HG02623 (cell line): Measurements from ENCODE around the gene MYO5B.
"Not testable (repeated sequence)": the region's sequence is repeated elsewhere in the genome, so short reads cannot be mapped to it uniquely, and the experiment has no call there.

ENCODE experiments used
- ATAC-seq: cut with Tn5 transposase; IDR thresholded peaks from one replicate; pipeline ENCODE4 v1.9.1; 2021; ENCODE audit warnings: moderate library complexity; ENCODE audit not compliant: unreplicated experiment

MYO5B gene

DNA sequence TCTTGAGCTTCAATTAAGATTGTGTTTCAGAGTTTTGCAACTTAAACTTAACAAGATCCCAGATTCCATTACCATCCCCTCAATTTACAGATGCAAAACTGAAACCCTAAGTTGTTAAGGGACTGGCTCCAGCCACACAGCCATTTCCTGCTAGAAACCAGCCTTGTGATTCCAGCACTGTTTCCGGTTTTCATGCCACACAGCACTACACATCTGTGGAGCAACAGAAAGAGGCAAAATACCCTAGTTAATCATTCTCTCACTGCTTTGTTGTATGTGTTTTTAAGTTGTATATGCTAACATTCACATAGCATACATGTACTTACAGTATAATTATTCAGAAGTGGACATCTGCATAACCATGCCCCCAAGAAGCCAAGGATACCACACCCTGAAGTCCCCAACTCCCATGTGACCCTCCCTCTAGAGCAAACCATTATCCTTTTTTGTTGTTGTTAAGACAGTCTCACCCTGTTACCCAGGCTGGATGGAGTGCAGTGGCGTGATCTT lies 87.4 kb downstream of the MYO5B start:
- no peak for ATAC-seq

DNA sequence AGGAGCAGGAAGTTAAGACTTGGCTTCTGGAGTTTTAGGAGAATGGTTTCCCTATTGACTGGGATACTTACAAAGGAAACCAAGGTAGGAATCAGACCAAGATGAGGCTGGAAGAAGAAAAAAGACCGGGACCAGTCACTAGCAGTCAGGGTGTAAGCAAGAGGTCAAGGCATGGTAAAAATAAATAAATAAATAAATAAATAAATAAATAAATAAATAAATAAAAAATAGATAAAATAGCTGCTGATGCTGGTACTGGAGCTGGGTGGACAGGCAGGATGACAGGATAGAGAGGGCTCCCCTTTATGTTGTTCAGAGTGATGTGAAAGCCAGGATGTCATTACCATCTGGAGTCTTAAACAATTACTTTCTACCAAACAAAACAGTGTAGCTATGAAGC lies 89.9 kb downstream of the MYO5B start:
- no peak for ATAC-seq

DNA sequence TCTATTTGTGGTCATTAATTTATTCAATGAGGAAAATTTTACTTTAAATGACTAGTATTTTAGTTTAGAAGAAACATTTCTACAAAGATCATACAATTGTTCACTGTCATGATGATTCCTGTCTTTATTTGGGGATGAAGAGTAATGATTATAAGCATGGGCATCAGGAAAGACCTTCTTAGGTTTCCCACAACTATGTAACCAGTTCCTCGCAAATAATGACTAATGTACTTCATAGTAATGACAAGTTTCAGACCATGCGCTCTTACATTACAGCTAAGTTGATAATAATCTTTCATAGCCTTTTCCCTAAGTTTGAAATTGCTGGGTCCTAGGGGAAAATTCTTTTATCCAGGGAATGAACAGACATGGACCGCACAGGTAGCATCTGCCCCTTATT lies 90.5 kb downstream of the MYO5B start:
- no peak for ATAC-seq

- ATAC-seq, result peak; percentile 66
Measured at GRCh38 chr18:50099725-50100407, 95.1 kb downstream of the MYO5B start.

DNA sequence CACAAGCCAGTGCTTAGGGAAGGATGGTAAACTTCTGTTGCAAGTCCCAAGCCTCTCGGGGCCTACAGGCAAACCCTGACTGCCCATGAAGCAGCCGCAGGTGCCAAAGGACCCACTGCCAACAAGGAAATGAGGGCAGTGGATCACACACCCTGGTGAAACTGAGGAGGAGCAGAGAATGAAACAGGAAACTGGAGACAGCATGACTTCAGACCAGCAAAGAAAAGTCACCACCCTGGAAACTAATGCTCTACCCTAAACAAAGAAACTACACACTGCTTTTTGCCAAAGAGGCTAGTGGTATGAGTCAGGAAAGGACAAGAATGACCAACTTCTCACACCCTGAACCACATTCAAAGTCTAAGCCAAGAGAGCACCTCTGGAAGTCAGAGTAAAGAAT lies 97.2 kb downstream of the MYO5B start:
- ATAC-seq, result no peak

DNA sequence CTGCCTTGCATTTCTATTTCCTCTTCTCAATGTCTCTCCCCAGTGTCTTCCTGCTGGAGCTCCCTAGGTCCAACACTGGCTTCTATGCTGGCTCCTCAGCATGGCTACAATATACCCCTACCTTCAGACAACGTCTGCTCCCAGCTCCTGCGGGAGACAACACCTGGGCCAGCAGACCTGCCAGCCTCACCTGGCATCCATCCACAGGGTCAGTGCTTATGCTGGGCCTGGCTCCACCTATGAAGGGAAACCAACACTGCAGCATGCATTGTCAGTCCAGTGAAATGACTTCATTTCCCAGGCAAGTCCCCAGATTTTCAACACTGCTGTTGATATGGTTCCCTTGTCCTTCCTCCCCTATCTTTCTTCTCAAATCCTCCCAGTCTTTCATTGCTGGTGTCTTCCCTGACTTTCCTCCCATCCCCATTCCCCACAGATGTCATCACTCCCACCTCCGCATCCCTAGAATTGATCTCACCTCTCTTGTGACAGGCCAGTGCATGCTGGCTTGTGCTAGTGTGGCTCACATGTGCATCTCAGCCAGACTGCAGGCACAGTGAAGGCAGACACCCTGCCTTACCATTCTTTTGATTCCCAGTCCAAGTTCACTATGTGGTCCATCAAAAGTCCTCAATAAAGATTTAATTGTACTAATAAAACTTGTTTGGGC lies 98.0 kb downstream of the MYO5B start:
- no peak for ATAC-seq

- not testable (repeated sequence) for ATAC-seq
Measured at GRCh38 chr18:50094786-50095185, 100.2 kb downstream of the MYO5B start.

DNA sequence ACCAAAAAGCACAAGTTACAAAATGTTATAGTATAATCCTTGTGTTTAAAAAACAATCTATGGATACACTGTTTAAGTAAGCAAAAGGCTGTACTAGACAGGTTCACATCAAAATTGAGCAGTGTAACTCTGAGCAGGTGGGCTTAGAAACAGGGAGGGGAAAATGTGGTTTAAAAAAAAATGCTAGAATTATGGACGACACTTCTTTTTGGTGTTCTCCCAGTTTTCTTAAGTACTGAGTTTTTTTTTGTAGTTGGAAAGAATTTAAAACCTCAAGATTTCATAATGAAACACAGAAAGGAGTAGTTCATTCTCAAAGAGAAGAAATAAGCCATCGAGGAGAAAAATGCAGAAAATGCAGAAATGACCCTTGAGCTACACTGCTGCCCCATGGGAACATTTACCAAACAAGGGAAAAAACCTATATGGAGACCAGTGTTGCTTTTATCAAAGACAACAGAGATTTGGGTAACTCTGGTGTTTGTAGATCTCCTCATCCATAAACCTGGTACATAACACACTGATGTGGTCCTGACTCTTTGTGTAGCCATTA lies 100.7 kb downstream of the MYO5B start:
- no peak for ATAC-seq

DNA sequence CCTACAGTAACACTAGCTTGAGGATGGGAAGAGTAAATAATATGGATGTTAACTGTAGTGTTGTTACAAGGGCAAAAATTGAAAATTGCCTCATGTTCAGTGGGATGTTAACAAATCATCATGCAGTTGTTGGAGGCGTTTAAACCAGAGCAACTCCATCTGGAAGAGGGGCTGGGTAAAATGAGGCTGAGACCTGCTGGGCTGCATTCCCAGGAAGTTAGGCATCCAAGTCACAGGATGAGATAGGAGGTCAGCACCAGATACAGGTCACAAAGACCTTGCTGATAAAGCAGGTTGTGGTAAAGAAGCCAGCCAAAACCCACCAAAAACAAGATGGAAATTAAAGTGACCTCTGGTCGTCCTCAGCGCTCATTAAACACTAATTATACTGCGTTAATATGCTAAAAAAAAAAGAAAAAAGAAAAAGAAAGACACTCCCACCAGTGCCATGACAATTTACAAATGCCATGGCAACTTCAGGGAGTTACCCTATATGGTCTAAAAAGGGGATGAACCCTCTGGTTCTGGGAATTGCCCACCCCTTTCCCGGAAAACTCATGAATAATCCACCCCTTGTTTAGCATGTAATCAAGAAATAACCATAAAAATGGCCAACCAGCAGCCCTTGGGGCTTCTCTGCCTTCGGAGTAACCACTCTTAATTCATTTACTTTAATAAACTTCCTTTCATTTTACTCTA lies 101.4 kb downstream of the MYO5B start:
- ATAC-seq, result no peak

GRCh38 chr18:50092245-50092805 lies 102.6 kb downstream of the MYO5B start:
- ATAC-seq, result no peak

DNA sequence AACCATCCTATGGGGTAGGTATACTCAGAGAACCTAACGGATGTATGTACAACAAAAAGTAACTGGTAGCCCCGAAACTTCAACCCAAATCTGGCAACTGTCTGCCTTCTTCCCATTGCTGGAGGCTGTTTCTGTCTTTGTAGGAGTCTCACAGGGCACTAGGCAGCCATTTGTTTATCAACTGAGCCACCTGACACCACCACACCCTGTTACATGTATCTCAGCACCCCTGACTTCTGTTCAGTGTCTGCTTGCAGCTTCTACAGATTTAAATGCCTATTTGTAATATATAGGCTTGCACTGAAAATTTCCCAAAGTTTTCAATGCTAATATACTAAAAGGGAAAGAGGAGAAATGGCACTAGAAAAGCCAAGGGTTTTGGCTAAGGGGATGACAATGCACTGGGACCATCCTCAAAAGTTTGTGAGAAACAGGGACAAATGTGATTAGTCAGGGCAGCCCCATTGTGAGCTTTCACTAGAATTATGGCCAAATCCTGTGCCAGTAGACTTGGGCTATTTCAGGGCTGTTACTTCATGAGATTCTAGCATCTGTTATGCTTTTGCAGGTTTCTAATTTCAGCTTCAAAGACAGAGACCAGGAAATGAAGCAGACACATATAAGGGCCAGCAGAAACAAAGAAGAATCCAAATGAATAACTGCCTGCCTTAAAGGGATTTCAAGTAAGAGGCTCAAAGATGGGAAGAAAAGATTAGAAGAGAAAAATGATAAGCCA lies 103.3 kb downstream of the MYO5B start:
- ATAC-seq, result no peak

- no peak for ATAC-seq
Measured at GRCh38 chr18:50090370-50091312, 104.3 kb downstream of the MYO5B start.

GRCh38 chr18:50089702-50090101 lies 105.2 kb downstream of the MYO5B start:
- no peak for ATAC-seq

DNA sequence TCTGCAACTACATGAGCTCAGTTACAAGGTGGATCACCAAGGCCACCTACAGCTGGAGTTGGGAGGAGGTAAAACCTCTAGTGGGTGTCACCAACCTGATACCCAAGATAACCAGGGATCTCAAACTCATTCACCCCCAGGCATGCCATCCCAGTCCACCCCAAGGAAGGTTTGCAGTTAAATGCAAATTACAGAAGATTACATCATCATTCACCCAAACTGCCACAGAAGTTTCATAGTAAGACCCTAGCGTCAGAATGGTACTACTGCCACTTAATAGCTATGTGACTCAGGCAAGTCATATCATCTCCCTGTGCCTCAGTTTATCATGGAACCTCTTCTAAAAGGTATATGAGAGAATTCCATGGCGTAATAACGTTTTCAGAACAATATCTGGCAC lies 111.2 kb downstream of the MYO5B start:
- ATAC-seq, result no peak

DNA sequence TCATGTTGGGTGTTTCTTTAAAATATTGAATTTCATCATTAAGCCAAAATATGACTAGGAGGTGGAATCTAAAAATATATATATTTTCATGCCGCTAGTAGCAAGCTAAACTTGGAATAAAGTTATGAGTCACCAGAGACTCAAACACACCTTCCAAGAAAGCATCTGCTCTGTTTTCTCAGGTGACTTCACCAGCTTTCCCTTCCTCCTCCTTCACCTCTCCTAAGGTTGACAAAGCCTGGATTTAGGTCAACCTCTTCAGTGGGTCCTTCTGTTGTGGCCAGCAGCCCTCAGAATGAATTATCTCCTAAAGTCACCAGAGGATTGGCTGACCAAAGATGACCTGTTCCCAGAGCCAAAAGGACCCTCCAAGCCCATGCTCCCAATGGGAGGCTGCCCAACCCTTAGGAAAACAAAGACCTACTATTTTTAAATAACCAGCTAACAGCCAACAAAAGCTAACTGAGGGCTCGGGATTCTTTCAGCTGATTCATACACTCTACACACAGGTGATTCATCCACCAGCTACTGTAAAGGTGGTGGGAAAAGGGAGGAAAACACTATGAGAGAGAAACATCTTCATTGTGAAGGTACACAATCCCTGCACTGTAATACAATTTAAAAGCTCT lies 113.9 kb downstream of the MYO5B start:
- ATAC-seq, result no peak

DNA sequence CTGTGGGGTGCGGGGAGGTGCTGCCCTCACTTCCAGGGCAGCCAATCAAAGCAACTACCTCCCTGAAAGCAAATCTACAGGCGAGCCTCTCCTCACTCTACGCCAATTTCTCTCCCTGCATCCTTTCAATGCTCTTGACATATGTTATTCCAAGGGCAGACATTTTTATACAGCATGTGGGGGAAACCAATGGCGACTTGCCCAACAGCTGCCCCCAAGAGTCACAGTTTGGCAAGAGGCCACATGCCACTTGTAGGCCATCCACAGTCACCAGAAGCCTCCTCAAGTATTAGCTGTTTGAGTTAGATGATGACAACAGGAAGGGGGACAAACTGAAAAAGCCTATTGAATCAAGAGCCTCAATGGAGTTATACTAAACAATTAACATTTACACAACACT lies 114.6 kb downstream of the MYO5B start:
- ATAC-seq, result no peak

GRCh38 chr18:50079571-50080295 lies 115.2 kb downstream of the MYO5B start:
- no peak for ATAC-seq

DNA sequence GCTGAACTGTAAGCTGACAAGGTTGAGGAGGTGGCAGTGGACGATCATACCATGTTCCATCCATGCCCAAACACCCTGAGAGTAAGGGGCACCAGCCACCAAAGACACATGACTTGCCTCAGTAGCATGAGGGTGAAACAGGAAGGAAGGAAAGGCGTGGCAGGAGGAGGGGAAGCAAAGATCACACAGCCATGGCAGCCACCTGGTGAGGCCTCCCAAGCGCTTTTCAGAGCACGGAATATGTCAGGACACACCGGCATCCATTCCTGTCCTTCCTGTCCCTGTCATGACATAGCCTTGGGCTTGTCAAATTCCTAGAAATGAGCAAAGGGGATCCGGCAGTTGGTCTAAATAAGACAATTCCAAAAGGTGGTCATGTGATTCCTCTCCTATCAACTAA lies 118.7 kb downstream of the MYO5B start:
- no peak for ATAC-seq
